ENCODE results near the gene CAMK2G. TPM values are rescaled to one million over a fixed set of nuclear protein-coding genes. Genes with fewer than 3 reads are reported as not detected.

Gene CAMK2G
- polyA plus RNA-seq, 1 of the 3 experiments (the other 2 are of a cell fraction): 41.4 TPM

DNA sequence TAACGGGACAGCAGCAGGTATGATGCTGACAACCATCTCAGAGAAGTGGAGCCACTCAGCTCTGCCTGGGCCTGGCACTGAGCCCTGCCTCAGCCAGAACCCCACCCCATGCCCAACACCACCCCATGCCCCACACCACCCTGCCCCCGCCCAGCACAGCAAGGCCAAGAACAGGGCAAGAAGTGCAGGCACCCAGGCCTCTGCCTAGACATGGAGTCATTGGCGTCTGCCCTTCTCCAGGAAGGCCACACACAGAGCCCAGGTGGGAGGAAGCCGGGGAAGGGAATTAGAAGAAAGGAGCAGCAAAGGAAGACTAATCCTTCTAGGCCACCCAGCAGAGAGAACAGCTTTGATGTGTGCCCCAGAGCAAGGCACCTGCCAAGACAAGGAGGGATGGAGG lies 18.9 kb downstream of the CAMK2G start:
- no peak overlapping the region for H3K4me3 ChIP-seq (ENCODE audit: low read depth in 2 of 2, low read length in 1 of 2)
- H3K4me1 ChIP-seq (ENCODE audit: control insufficient read depth in 1 of 2, insufficient read depth in 2 of 2, low read depth in 1 of 2, low read length in 1 of 2): peaks cover 0 to 12% of the 10 kb centered on the region in 2 experiments; a peak in 1 of 4 replicates
- ChIA-PET CTCF (interaction anchor here (2.2 to 37.3 kb wide), 3 partner anchors 11 to 86 kb away, joined by 11 to 753 read pairs (median 753); partner anchors contain the start of gene CAMK2G), POLR2A (no interaction called here)
- H3K36me3 ChIP-seq (replicated peaks in 1 of 2; ENCODE audit: control insufficient read depth in 1 of 2, insufficient read depth in 2 of 2, low read length in 1 of 2): peaks cover 8 to 64% of the 10 kb centered on the region in 2 experiments
- no peak overlapping the region for H3K9ac ChIP-seq
- no peaks in the 10 kb centered on the region for H3K9me3 ChIP-seq
- H3K27me3 ChIP-seq (ENCODE audit: insufficient read depth): no peaks in the 10 kb centered on the region
- WGBS (ENCODE audit: low lambda C conversion rate): 90% methylated on average over 4 of the region's 4 CpGs
- peaks cover 17% of the 10 kb centered on the region; the same call in 1 of the 2 replicates for H3K79me2 ChIP-seq (ENCODE audit: insufficient read depth)
- H3K27ac ChIP-seq (ENCODE audit: low read depth in 2 of 2, low read length in 1 of 2): no peak overlapping the region
- peaks cover 9% of the 10 kb centered on the region for H3F3A ChIP-seq (replicated peaks; ENCODE audit: insufficient read depth)
- TF ChIP-seq GATA2 (CRISPR knock-in tag; IDR thresholded peaks at IDR 0.05) (no peak), MEF2A (IDR thresholded peaks at IDR 0.05; ENCODE audit: borderline replicate concordance, low read depth) (no peak), RAD21 (IDR thresholded peaks at IDR 0.05; ENCODE audit: low read length) (no peak), FOSL2 (IDR thresholded peaks at IDR 0.05; ENCODE audit: borderline replicate concordance, low read depth) (no peak)
- TF ChIP-seq, protein P1, sequence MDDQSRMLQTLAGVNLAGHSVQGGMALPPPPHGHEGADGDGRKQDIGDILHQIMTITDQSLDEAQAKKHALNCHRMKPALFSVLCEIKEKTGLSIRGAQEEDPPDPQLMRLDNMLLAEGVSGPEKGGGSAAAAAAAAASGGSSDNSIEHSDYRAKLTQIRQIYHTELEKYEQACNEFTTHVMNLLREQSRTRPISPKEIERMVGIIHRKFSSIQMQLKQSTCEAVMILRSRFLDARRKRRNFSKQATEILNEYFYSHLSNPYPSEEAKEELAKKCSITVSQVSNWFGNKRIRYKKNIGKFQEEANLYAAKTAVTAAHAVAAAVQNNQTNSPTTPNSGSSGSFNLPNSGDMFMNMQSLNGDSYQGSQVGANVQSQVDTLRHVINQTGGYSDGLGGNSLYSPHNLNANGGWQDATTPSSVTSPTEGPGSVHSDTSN (IDR thresholded peaks at IDR 0.05): no peak
- TF ChIP-seq, protein P2, sequence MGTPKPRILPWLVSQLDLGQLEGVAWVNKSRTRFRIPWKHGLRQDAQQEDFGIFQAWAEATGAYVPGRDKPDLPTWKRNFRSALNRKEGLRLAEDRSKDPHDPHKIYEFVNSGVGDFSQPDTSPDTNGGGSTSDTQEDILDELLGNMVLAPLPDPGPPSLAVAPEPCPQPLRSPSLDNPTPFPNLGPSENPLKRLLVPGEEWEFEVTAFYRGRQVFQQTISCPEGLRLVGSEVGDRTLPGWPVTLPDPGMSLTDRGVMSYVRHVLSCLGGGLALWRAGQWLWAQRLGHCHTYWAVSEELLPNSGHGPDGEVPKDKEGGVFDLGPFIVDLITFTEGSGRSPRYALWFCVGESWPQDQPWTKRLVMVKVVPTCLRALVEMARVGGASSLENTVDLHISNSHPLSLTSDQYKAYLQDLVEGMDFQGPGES (IDR thresholded peaks at IDR 0.05; ENCODE audit: low read depth, low read length): no peak
- TF ChIP-seq, protein P3, sequence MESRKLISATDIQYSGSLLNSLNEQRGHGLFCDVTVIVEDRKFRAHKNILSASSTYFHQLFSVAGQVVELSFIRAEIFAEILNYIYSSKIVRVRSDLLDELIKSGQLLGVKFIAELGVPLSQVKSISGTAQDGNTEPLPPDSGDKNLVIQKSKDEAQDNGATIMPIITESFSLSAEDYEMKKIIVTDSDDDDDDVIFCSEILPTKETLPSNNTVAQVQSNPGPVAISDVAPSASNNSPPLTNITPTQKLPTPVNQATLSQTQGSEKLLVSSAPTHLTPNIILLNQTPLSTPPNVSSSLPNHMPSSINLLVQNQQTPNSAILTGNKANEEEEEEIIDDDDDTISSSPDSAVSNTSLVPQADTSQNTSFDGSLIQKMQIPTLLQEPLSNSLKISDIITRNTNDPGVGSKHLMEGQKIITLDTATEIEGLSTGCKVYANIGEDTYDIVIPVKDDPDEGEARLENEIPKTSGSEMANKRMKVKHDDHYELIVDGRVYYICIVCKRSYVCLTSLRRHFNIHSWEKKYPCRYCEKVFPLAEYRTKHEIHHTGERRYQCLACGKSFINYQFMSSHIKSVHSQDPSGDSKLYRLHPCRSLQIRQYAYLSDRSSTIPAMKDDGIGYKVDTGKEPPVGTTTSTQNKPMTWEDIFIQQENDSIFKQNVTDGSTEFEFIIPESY (IDR thresholded peaks at IDR 0.05; ENCODE audit: borderline replicate concordance, low read depth): no peak
- H3K9me2 ChIP-seq: no peaks in the 10 kb centered on the region
- no peak overlapping the region for H3K4me2 ChIP-seq
- peaks cover 18% of the 10 kb centered on the region; the same call in 1 of the 2 replicates for H4K20me1 ChIP-seq (ENCODE audit: insufficient read depth)
- no peak for DNase-seq
- no peak overlapping the region for H2AFZ ChIP-seq (ENCODE audit: low read depth)

DNA sequence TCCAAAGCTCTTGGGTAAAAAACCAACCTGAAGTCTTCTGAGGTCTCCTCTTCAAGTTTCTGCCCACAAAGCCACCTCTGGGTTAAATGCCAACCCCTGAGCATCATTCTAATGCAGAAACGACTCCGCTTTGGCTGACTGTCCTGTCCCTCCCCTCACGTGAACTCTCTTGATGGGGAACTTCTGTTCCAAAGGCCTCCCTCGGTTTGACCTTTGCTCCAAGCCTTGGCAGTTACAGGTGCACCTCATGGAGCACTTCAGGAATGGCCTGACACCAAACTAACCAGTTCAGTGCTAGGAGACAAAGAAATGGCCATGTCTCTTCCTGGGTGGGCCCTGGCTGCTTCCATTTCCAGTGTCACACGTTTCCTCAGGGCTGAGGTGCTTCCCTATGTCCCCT lies 20.0 kb downstream of the CAMK2G start:
- H3K4me2 ChIP-seq: no peak overlapping the region
- CTCF ChIA-PET: interaction anchor here (28.7 kb wide), 1 partner anchor 19 kb away, joined by 753 read pairs; the partner anchor contains the start of gene CAMK2G
- no peaks in the 10 kb centered on the region for H3K9me3 ChIP-seq
- H3K4me3 ChIP-seq (ENCODE audit: low read depth in 2 of 2, low read length in 1 of 2): no peak overlapping the region
- peaks cover 10% of the 10 kb centered on the region for H3F3A ChIP-seq (replicated peaks; ENCODE audit: insufficient read depth)
- DNase-seq: no peak
- WGBS (ENCODE audit: low lambda C conversion rate): 93% methylated on average over 3 of the region's 5 CpGs
- no peak overlapping the region for H3K9ac ChIP-seq
- no peak overlapping the region for H3K27ac ChIP-seq (ENCODE audit: low read depth in 2 of 2, low read length in 1 of 2)
- peaks cover 0 to 13% of the 10 kb centered on the region in 2 experiments; a peak in 1 of 4 replicates for H3K4me1 ChIP-seq (ENCODE audit: control insufficient read depth in 1 of 2, insufficient read depth in 2 of 2, low read depth in 1 of 2, low read length in 1 of 2)
- POLR2A ChIA-PET: no interaction called here
- H2AFZ ChIP-seq (ENCODE audit: low read depth): no peak overlapping the region
- no peaks in the 10 kb centered on the region for H3K9me2 ChIP-seq
- peaks cover 14% of the 10 kb centered on the region; the same call in 1 of the 2 replicates for H4K20me1 ChIP-seq (ENCODE audit: insufficient read depth)
- peaks cover 5 to 56% of the 10 kb centered on the region in 2 experiments for H3K36me3 ChIP-seq (replicated peaks in 1 of 2; ENCODE audit: control insufficient read depth in 1 of 2, insufficient read depth in 2 of 2, low read length in 1 of 2)
- peaks cover 12% of the 10 kb centered on the region; the same call in 1 of the 2 replicates for H3K79me2 ChIP-seq (ENCODE audit: insufficient read depth)
- no peaks in the 10 kb centered on the region for H3K27me3 ChIP-seq (ENCODE audit: insufficient read depth)
- TF ChIP-seq FOXM1 (IDR thresholded peaks at IDR 0.05; ENCODE audit: low read depth): no peak
- TF ChIP-seq SIN3A (IDR thresholded peaks at IDR 0.05; ENCODE audit: borderline replicate concordance, low read depth, low read length): no peak
- TF ChIP-seq EP300 (IDR thresholded peaks at IDR 0.05; ENCODE audit: borderline replicate concordance in 1 of 2, low read depth in 1 of 2, low read length in 1 of 2): no peak
- TF ChIP-seq, protein P4, sequence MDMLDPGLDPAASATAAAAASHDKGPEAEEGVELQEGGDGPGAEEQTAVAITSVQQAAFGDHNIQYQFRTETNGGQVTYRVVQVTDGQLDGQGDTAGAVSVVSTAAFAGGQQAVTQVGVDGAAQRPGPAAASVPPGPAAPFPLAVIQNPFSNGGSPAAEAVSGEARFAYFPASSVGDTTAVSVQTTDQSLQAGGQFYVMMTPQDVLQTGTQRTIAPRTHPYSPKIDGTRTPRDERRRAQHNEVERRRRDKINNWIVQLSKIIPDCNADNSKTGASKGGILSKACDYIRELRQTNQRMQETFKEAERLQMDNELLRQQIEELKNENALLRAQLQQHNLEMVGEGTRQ (IDR thresholded peaks at IDR 0.05; ENCODE audit: borderline replicate concordance, low read depth, low read length): no peak
- no peak for TF ChIP-seq JUND (IDR thresholded peaks at IDR 0.05)
- no peak for TF ChIP-seq GABPA (IDR thresholded peaks at IDR 0.05; ENCODE audit: low read depth)
- no peak for TF ChIP-seq TEAD4 (IDR thresholded peaks at IDR 0.05; ENCODE audit: borderline replicate concordance, insufficient read depth)
- TF ChIP-seq EZH2phosphoT487 (IDR thresholded peaks at IDR 0.05; ENCODE audit: borderline replicate concordance, low read depth): no peak
- TF ChIP-seq TAF1 (IDR thresholded peaks at IDR 0.05; ENCODE audit: borderline replicate concordance, low read depth, low read length): no peak
- TF ChIP-seq NRF1 (IDR thresholded peaks at IDR 0.05; ENCODE audit: low read depth, low read length): no peak
- TF ChIP-seq, protein P1 (IDR thresholded peaks at IDR 0.05): no peak
- TF ChIP-seq, protein P5, sequence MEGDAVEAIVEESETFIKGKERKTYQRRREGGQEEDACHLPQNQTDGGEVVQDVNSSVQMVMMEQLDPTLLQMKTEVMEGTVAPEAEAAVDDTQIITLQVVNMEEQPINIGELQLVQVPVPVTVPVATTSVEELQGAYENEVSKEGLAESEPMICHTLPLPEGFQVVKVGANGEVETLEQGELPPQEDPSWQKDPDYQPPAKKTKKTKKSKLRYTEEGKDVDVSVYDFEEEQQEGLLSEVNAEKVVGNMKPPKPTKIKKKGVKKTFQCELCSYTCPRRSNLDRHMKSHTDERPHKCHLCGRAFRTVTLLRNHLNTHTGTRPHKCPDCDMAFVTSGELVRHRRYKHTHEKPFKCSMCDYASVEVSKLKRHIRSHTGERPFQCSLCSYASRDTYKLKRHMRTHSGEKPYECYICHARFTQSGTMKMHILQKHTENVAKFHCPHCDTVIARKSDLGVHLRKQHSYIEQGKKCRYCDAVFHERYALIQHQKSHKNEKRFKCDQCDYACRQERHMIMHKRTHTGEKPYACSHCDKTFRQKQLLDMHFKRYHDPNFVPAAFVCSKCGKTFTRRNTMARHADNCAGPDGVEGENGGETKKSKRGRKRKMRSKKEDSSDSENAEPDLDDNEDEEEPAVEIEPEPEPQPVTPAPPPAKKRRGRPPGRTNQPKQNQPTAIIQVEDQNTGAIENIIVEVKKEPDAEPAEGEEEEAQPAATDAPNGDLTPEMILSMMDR (IDR thresholded peaks at IDR 0.05): no peak
- no peak for TF ChIP-seq GATA2 (CRISPR knock-in tag; IDR thresholded peaks at IDR 0.05)
- no peak for TF ChIP-seq MXI1 (IDR thresholded peaks at IDR 0.05; ENCODE audit: low read depth, low read length)
